ENCODE results near the gene UCHL3. TPM values are rescaled to one million over a fixed set of nuclear protein-coding genes. Genes with fewer than 3 reads are reported as not detected.

UCHL3 gene
- total RNA-seq, 2 experiments from 2014 or later, result 16.0 to 17.7 TPM

- Histone ChIP-seq H3K27me3 (ENCODE audit: control insufficient read depth in 1 of 2, insufficient read depth in 2 of 2, low read length in 2 of 2) (no peaks in the 10 kb centered on the region), H3K27ac (ENCODE audit: low read depth in 1 of 2, low read length in 2 of 2) (no peak overlapping the region), H3K4me3 (ENCODE audit: low read length) (no peak overlapping the region), H3K36me3 (ENCODE audit: insufficient read depth, low read length) (peaks cover 10% of the 10 kb centered on the region), H3K4me1 (ENCODE audit: insufficient read depth, low read length) (no peaks in the 10 kb centered on the region), H3K9me3 (ENCODE audit: control insufficient read depth in 1 of 2, insufficient read depth in 1 of 2, low read length in 2 of 2) (no peaks in the 10 kb centered on the region)
- no peak for ATAC-seq (ENCODE audit: poor library complexity)
- Mint-ChIP-seq H3K27ac (no peak overlapping the region), H3K27me3 (no peaks in the 10 kb centered on the region), H3K9me3 (no peaks in the 10 kb centered on the region), H3K4me3 (no peak overlapping the region), H3K4me1 (ENCODE audit: low read depth) (no peaks in the 10 kb centered on the region), H3K36me3 (ENCODE audit: low read depth) (peaks cover 12% of the 10 kb centered on the region)
- TF ChIP-seq CTCF (IDR thresholded peaks at IDR 0.05), result no peak
- ChIA-PET POLR2A (no interaction called here), CTCF (no interaction called here)
- no peak for DNase-seq
- intact Hi-C loops (cut with DNase I, micrococcal nuclease), result no loop called here
Observed at GRCh38 chr13:75618308-75618707, 68.7 kb downstream of the UCHL3 start.

GRCh38 chr13:75620020-75620419, 70.4 kb downstream of the UCHL3 start:
- POLR2A ChIA-PET, result no interaction called here
- Histone ChIP-seq H3K9me3 (ENCODE audit: control insufficient read depth in 1 of 2, insufficient read depth in 1 of 2, low read length in 2 of 2) (no peaks in the 10 kb centered on the region), H3K4me1 (ENCODE audit: insufficient read depth, low read length) (no peaks in the 10 kb centered on the region), H3K36me3 (ENCODE audit: insufficient read depth, low read length) (peaks cover 11% of the 10 kb centered on the region), H3K27me3 (ENCODE audit: control insufficient read depth in 1 of 2, insufficient read depth in 2 of 2, low read length in 2 of 2) (no peaks in the 10 kb centered on the region), H3K4me3 (ENCODE audit: low read length) (no peak overlapping the region), H3K27ac (ENCODE audit: low read depth in 1 of 2, low read length in 2 of 2) (no peak overlapping the region)
- H3K4me1 Mint-ChIP-seq (ENCODE audit: low read depth), result no peaks in the 10 kb centered on the region
- no peak overlapping the region for H3K4me3 Mint-ChIP-seq
- no peaks in the 10 kb centered on the region for H3K27me3 Mint-ChIP-seq
- H3K36me3 Mint-ChIP-seq (ENCODE audit: low read depth), result peaks cover 24% of the 10 kb centered on the region
- CTCF ChIA-PET, result interaction anchor here (1.2 kb wide), 1 partner anchor 13 kb away, joined by 4 read pairs; no protein-coding TSS in a partner anchor
- no peak for TF ChIP-seq CTCF (IDR thresholded peaks at IDR 0.05)
- H3K27ac Mint-ChIP-seq, result no peak overlapping the region
- DNase-seq, result no peak
- intact Hi-C loops (cut with DNase I, micrococcal nuclease), result no loop called here
- no peaks in the 10 kb centered on the region for H3K9me3 Mint-ChIP-seq
- ATAC-seq (ENCODE audit: poor library complexity), result no peak

- ChIA-PET POLR2A (interaction anchor here (0.6 kb wide), 1 partner anchor 1715 kb away, joined by 3 read pairs; no protein-coding TSS in a partner anchor), CTCF (no interaction called here)
- Histone ChIP-seq H3K4me1 (ENCODE audit: insufficient read depth, low read length) (no peaks in the 10 kb centered on the region), H3K9me3 (ENCODE audit: control insufficient read depth in 1 of 2, insufficient read depth in 1 of 2, low read length in 2 of 2) (no peaks in the 10 kb centered on the region), H3K27me3 (ENCODE audit: control insufficient read depth in 1 of 2, insufficient read depth in 2 of 2, low read length in 2 of 2) (no peaks in the 10 kb centered on the region), H3K27ac (ENCODE audit: low read depth in 1 of 2, low read length in 2 of 2) (no peak overlapping the region), H3K4me3 (ENCODE audit: low read length) (no peak overlapping the region), H3K36me3 (ENCODE audit: insufficient read depth, low read length) (peaks cover 20% of the 10 kb centered on the region)
- no peak for TF ChIP-seq CTCF (IDR thresholded peaks at IDR 0.05)
- Mint-ChIP-seq H3K9me3 (no peaks in the 10 kb centered on the region), H3K4me1 (ENCODE audit: low read depth) (no peaks in the 10 kb centered on the region), H3K4me3 (no peak overlapping the region), H3K27me3 (no peaks in the 10 kb centered on the region), H3K27ac (no peak overlapping the region), H3K36me3 (ENCODE audit: low read depth) (peaks cover 35% of the 10 kb centered on the region)
- intact Hi-C loops (cut with DNase I, micrococcal nuclease), result no loop called here
- DNase-seq (no peak), ATAC-seq (ENCODE audit: poor library complexity) (no peak)
Observed at GRCh38 chr13:75621147-75621546, 71.6 kb downstream of the UCHL3 start.
